Amygdala (tissue), 56 donors: ENCODE data around the gene TCTN1.
"Not testable (repeated sequence)": the region's sequence is repeated elsewhere in the genome, so short reads cannot be mapped to it uniquely, and the experiment has no call there.

ENCODE experiments used
- DNase-seq, 56 donors: peaks; one replicate each; lab custom pipeline; 2025; lab: John Stamatoyannopoulos, UW

The TCTN1 gene

GRCh38 chr12:110583137-110584059 lies 30.5 kb upstream of the TCTN1 start, which contains the start of gene PPTC7:
Gene PPTC7 (minus strand): TSS chr12:110583318. CDS start chr12:110583031, 287 bp downstream.
- peak; percentile 78 to 98 (median 94) for DNase-seq

GRCh38 chr12:110585231-110585799 lies 28.6 kb upstream of the TCTN1 start:
- DNase-seq = no peak

GRCh38 chr12:110587102-110587501 lies 26.8 kb upstream of the TCTN1 start:
- DNase-seq = not testable (repeated sequence)

GRCh38 chr12:110590059-110590458 lies 23.9 kb upstream of the TCTN1 start:
- no peak for DNase-seq

GRCh38 chr12:110590806-110591326 lies 23.1 kb upstream of the TCTN1 start:
- DNase-seq = peak in 1 of 56 donors; percentile 32

- no peak for DNase-seq
Measured at GRCh38 chr12:110591451-110592051, 22.4 kb upstream of the TCTN1 start.

GRCh38 chr12:110592078-110592477 lies 21.9 kb upstream of the TCTN1 start:
- no peak for DNase-seq

- not testable (repeated sequence) for DNase-seq
Measured at GRCh38 chr12:110592919-110593318, 21.0 kb upstream of the TCTN1 start.

- no peak for DNase-seq
Measured at GRCh38 chr12:110597885-110598284, 16.0 kb upstream of the TCTN1 start.

GRCh38 chr12:110599334-110599733 lies 14.6 kb upstream of the TCTN1 start:
- DNase-seq = no peak

- peak in 1 of 56 donors; percentile 45 for DNase-seq
Measured at GRCh38 chr12:110600254-110600653, 13.7 kb upstream of the TCTN1 start.

GRCh38 chr12:110602085-110602814 lies 11.7 kb upstream of the TCTN1 start:
- peak in 14 of 56 donors; percentile 2 to 52 (median 8) for DNase-seq

- no peak for DNase-seq
Measured at GRCh38 chr12:110606253-110606611, 7.7 kb upstream of the TCTN1 start.

- no peak for DNase-seq
Measured at GRCh38 chr12:110613071-110613770, 708 bp upstream of the TCTN1 start.

GRCh38 chr12:110615171-110615570 lies 1.2 kb downstream of the TCTN1 start:
- no peak for DNase-seq

GRCh38 chr12:110616471-110617115 lies 2.7 kb downstream of the TCTN1 start:
- no peak for DNase-seq

- no peak for DNase-seq
Measured at GRCh38 chr12:110619534-110619953, 5.6 kb downstream of the TCTN1 start.

- DNase-seq = no peak
Measured at GRCh38 chr12:110622582-110622981, 8.7 kb downstream of the TCTN1 start.

- DNase-seq = peak in 1 of 56 donors; percentile 10
Measured at GRCh38 chr12:110627500-110628195, 13.7 kb downstream of the TCTN1 start.
